ENCODE data around the gene ZNF555. TPM values are rescaled to one million over a fixed set of nuclear protein-coding genes. Genes with fewer than 3 reads are reported as not detected.

ZNF555 gene
- total RNA-seq, 1 donor from 2014 or later, result 7.7 TPM

DNA sequence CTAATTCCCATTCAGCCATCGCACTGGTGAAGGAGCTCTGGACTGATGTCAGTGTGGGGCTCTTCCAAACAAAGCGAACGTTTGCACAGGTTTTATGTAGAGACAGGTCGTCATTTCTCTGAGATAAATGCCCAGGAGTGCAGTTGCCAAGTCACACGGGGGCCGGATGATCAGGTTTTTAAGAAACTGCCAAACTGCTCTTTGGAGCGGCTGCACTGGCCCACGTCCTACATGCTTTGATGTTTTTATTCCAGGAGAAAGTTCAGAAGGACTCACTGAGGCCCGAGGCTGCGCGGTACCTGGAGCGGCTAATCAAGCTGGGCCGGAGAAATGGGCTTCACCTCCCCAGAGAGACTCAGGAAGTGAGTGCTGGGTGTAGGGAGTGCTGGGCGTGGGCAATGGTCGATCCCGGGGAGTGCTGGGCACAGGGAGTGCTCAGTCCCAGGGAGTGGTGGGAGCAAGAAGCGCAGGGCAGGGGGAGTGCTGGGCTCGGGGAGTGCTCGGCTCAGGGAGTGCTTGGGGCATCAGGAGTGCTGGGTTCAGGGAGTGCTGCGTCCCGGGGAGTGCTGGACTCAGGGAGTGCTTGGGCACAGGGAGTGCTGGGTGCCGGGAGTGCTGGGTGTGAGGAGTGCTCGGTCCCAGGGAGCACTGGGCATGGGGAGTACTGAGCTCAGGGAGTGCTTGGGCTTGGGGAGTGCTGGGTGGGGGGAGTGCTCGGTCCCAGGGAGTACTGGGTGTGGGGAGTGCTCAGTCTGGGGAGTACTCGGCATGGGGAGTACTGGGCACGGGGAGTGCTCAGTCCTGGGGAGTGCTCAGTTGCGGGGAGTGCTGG, 45.2 kb upstream of the ZNF555 start:
- peaks cover 61% of the 10 kb centered on the region for H3K36me3 ChIP-seq
- H3K27me3 ChIP-seq (ENCODE audit: low read depth), result no peaks in the 10 kb centered on the region
- TF ChIP-seq, protein P1, sequence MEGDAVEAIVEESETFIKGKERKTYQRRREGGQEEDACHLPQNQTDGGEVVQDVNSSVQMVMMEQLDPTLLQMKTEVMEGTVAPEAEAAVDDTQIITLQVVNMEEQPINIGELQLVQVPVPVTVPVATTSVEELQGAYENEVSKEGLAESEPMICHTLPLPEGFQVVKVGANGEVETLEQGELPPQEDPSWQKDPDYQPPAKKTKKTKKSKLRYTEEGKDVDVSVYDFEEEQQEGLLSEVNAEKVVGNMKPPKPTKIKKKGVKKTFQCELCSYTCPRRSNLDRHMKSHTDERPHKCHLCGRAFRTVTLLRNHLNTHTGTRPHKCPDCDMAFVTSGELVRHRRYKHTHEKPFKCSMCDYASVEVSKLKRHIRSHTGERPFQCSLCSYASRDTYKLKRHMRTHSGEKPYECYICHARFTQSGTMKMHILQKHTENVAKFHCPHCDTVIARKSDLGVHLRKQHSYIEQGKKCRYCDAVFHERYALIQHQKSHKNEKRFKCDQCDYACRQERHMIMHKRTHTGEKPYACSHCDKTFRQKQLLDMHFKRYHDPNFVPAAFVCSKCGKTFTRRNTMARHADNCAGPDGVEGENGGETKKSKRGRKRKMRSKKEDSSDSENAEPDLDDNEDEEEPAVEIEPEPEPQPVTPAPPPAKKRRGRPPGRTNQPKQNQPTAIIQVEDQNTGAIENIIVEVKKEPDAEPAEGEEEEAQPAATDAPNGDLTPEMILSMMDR (IDR thresholded peaks at IDR 0.05), result no peak
- no peak overlapping the region for H3K27ac ChIP-seq
- no peak overlapping the region for H3K4me3 ChIP-seq
- intact Hi-C loops (cut with DNase I), result no loop called here
- DNase-seq (no peak), ATAC-seq (peak; percentile 6 to 37)
- H3K4me1 ChIP-seq, result no peaks in the 10 kb centered on the region
- H3K9me3 ChIP-seq, result no peaks in the 10 kb centered on the region

DNA sequence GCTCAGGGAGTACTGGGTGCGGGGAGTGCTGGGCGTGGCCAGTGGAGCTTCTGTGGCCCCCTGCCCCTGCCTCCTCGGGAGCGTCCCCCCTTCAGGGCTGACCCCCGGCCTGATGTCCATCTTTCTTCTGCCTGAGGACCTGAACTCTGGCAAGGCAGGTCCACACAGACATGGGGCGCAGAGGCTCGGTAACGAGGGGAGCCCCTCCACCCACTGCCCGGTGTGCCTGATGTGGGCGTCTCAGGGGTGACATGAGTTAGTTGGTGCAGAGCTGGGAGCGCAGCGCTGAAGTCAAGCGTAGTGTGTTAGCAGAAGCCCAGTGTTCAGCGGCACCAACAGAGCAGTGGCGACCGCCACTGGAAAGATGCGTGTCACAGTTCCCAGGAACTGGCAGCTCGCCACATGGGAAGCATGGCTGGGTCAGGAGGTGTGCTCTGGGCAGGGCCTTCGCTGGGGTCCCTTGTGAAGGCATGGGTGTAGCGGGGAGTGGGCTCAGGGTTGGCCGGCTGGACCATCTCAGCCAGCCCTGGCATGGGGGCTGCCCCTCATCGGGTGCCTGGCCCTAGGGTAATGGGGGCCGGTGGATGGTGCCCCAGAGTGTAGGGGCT, 44.5 kb upstream of the ZNF555 start:
- Histone ChIP-seq H3K27me3 (ENCODE audit: low read depth) (no peaks in the 10 kb centered on the region), H3K4me1 (no peaks in the 10 kb centered on the region), H3K4me3 (no peak overlapping the region), H3K36me3 (peaks cover 68% of the 10 kb centered on the region), H3K27ac (no peak overlapping the region), H3K9me3 (no peaks in the 10 kb centered on the region)
- intact Hi-C loops (cut with DNase I), result no loop called here
- TF ChIP-seq, protein P1 (IDR thresholded peaks at IDR 0.05), result no peak
- DNase-seq (no peak), ATAC-seq (peak in 1 of 2 donors; percentile 6)

DNA sequence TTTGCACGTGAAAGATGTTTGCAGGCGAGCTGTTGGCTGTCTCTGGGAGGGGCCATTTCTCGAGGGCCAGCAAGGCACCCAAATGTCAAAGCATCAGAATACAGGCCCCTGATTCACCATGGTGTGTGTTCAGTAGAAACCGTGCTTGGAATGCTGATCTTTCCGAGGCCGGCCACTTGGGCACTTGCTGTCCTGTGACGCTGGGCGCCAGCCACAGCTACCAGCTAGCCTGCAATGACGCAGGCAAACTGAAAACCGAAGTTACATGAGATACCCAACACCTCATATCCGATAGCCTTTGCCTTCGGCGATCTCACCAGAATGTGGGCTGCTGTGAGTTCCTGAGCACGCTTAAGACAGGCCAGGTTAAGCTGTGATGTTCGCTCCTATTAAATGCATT, 44.0 kb upstream of the ZNF555 start:
- Histone ChIP-seq H3K4me3 (no peak overlapping the region), H3K36me3 (peaks cover 68% of the 10 kb centered on the region), H3K27me3 (ENCODE audit: low read depth) (no peaks in the 10 kb centered on the region), H3K4me1 (no peaks in the 10 kb centered on the region), H3K27ac (no peak overlapping the region), H3K9me3 (no peaks in the 10 kb centered on the region)
- intact Hi-C loops (cut with DNase I), result no loop called here
- no peak for DNase-seq
- TF ChIP-seq, protein P1 (IDR thresholded peaks at IDR 0.05), result no peak
- ATAC-seq, result no peak

DNA sequence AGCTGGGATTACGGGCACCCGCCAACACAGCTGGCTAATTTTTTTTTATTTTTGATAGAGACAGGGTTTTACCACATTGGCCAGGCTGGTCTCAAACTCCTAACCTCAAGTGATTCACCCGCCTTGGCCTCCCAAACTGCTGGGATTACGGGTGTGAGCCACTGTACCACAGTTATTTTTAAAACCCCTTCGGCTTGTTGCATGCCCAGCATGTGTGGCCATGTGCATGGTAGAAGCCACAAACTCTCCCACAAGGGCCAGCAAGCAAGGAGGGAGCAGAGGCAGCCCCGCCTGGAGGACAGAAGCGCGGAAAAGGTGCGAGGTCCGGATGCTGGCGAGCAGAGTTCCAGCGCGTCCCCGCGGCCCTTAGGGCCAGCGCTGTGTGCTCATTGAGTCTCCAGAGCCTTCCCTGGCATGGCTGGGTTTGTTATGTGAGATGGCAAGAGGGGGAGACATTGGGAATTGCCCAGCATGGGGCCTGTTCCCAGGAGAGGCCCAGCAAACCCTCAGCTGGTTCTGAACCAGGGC, 43.1 kb upstream of the ZNF555 start:
- Histone ChIP-seq H3K27ac (no peak overlapping the region), H3K9me3 (no peaks in the 10 kb centered on the region), H3K4me3 (no peak overlapping the region), H3K36me3 (peaks cover 68% of the 10 kb centered on the region), H3K27me3 (ENCODE audit: low read depth) (no peaks in the 10 kb centered on the region), H3K4me1 (no peaks in the 10 kb centered on the region)
- no peak for DNase-seq
- TF ChIP-seq, protein P1 (IDR thresholded peaks at IDR 0.05), result no peak
- intact Hi-C loops (cut with DNase I), result no loop called here
- no peak for ATAC-seq

DNA sequence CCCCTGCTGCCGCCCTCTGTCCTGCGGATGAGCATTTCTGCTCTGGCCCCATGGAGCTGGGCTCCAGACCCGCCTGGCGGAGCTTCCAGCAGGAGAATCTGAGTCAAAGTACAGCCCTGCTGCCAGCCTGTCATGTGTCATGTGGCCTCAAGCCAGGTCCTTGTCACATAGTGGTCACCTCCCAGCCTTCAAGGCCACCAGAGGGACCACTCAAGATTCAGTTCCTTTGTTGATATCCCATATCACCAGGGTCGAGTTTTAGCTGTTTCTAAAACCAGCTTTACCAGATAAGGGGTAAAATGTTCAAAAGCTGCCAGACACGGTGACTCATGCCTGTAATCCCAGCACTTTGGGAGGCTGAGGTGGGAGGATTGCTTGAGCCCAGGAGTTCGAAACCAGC, 42.5 kb upstream of the ZNF555 start:
- TF ChIP-seq, protein P1 (IDR thresholded peaks at IDR 0.05), result no peak
- H3K27ac ChIP-seq, result no peak overlapping the region
- no peaks in the 10 kb centered on the region for H3K4me1 ChIP-seq
- no peaks in the 10 kb centered on the region for H3K9me3 ChIP-seq
- DNase-seq (no peak), ATAC-seq (no peak)
- H3K4me3 ChIP-seq, result no peak overlapping the region
- peaks cover 68% of the 10 kb centered on the region for H3K36me3 ChIP-seq
- no peaks in the 10 kb centered on the region for H3K27me3 ChIP-seq (ENCODE audit: low read depth)
- intact Hi-C loops (cut with DNase I), result no loop called here

All from lower lobe of right lung (tissue), 2 donors.